SK-N-SH (cell line): ENCODE measurements around the gene DNAH1. TPM values are rescaled to one million over a fixed set of nuclear protein-coding genes. Genes with fewer than 3 reads are reported as not detected.

ENCODE experiments used
- CTCF ChIA-PET: fragments of 300-600, 350-600 bp; formaldehyde crosslinking; extraction: SDS; loops from one replicate; lab custom pipeline; 2021; lab: Yijun Ruan, JAX
- POLR2A ChIA-PET: fragments of 350-600 bp; sonication (Branson Sonifier 250); formaldehyde crosslinking; extraction: SDS; loops from one replicate; lab custom pipeline; 2020; ENCODE audit warnings: antibody characterized with exemption, inconsistent platforms; lab: Yijun Ruan, JAX
- DNase-seq: peaks from one replicate; pipeline ENCODE4 v3.0.0; 2012
- H2AFZ ChIP-seq: fragments of 200-600 bp; sonication (generic); 2 replicates; pipeline ENCODE4 v1.8.1; 2016; ENCODE audit warnings: antibody characterized with exemption, mild to moderate bottlenecking, low read depth
- H3F3A ChIP-seq: fragments of 200-600 bp; sonication (generic); replicated peaks from 2 replicates; pipeline ENCODE3; 2016; ENCODE audit warnings: antibody characterized with exemption, mild to moderate bottlenecking; ENCODE audit not compliant: insufficient read depth
- H3K27ac ChIP-seq, 2 experiments: fragments of 200-500 bp in 1 of 2; fragments of 200-600 bp in 1 of 2; sonication (Bioruptor generic) in 1 of 2; sonication (generic), shearing (Covaris generic) in 1 of 2; 2 replicates each; pipeline versions ENCODE4 v1.5.1 to v1.6.1; 2014 to 2016; ENCODE audit warnings: low read depth in 2 of 2, inconsistent platforms in 1 of 2, low read length in 1 of 2, mild to moderate bottlenecking in 1 of 2, mixed read lengths in 1 of 2
- H3K27me3 ChIP-seq: fragments of 200-600 bp; sonication (generic), shearing (Covaris generic); 2 replicates; pipeline ENCODE4 v1.6.1; 2016; ENCODE audit warnings: mixed run types; ENCODE audit not compliant: insufficient read depth
- H3K36me3 ChIP-seq, 2 experiments: fragments of 200-500 bp in 1 of 2; fragments of 200-600 bp in 1 of 2; sonication (Bioruptor generic) in 1 of 2; sonication (generic) in 1 of 2; replicated peaks in 1 of 2; 2 replicates each; pipeline versions ENCODE3 to v1.5.1; 2014 to 2016; ENCODE audit warnings: low read length in 1 of 2, mild to moderate bottlenecking in 1 of 2; ENCODE audit not compliant: insufficient read depth in 2 of 2, control insufficient read depth in 1 of 2
- H3K4me1 ChIP-seq, 2 experiments: fragments of 200-500 bp in 1 of 2; fragments of 200-600 bp in 1 of 2; sonication (Bioruptor generic) in 1 of 2; sonication (generic), shearing (Covaris generic) in 1 of 2; 2 replicates each; pipeline versions ENCODE4 v1.5.1 to v1.6.1; 2014 to 2016; ENCODE audit warnings: low read depth in 1 of 2, low read length in 1 of 2, mixed run types in 1 of 2; ENCODE audit not compliant: insufficient read depth in 2 of 2, control insufficient read depth in 1 of 2
- H3K4me2 ChIP-seq: fragments of 200-600 bp; sonication (generic), shearing (Covaris generic); 2 replicates; pipeline ENCODE4 v1.6.1; 2017; ENCODE audit warnings: mixed run types
- H3K4me3 ChIP-seq, 2 experiments: fragments of 200-500 bp in 1 of 2; fragments of 200-600 bp in 1 of 2; sonication (Bioruptor generic) in 1 of 2; sonication (generic), shearing (Covaris generic) in 1 of 2; 2 replicates each; pipeline versions ENCODE4 v1.5.1 to v1.8.1; 2014 to 2016; ENCODE audit warnings: low read depth in 2 of 2, inconsistent platforms in 1 of 2, low read length in 1 of 2, mild to moderate bottlenecking in 1 of 2, mixed read lengths in 1 of 2, moderate library complexity in 1 of 2
- H3K79me2 ChIP-seq: fragments of 200-600 bp; sonication (generic); 2 replicates; pipeline ENCODE4 v1.8.1; 2017; ENCODE audit warnings: mild to moderate bottlenecking; ENCODE audit not compliant: insufficient read depth
- H3K9ac ChIP-seq: fragments of 200-600 bp; sonication (generic); 2 replicates; pipeline ENCODE4 v1.6.1; 2017; ENCODE audit warnings: mixed run types
- H3K9me2 ChIP-seq: fragments of 200-600 bp; sonication (generic); 2 replicates; pipeline ENCODE4 v1.6.1; 2017; ENCODE audit warnings: mixed run types
- H3K9me3 ChIP-seq: fragments of 200-600 bp; sonication (generic); 2 replicates; pipeline ENCODE4 v1.6.1; 2017; ENCODE audit warnings: mixed run types, mild to moderate bottlenecking, moderate library complexity
- H4K20me1 ChIP-seq: fragments of 200-600 bp; sonication (generic); 2 replicates; pipeline ENCODE4 v1.6.1; 2017; ENCODE audit warnings: mild to moderate bottlenecking, mixed run types; ENCODE audit not compliant: insufficient read depth
- EP300 ChIP-seq, 2 experiments: IDR thresholded peaks; 2 replicates each; pipeline versions ENCODE4 v1.4.0 to v1.6.1; 2012; ENCODE audit warnings: borderline replicate concordance in 1 of 2, low read depth in 1 of 2, low read length in 1 of 2
- EZH2phosphoT487 ChIP-seq: fragments of 200-600 bp; sonication (generic); IDR thresholded peaks from 2 replicates; pipeline ENCODE4 v1.6.1; 2017; ENCODE audit warnings: low read depth, mixed run types, mild to moderate bottlenecking, antibody characterized with exemption, moderate library complexity, borderline replicate concordance
- FOSL2 ChIP-seq: IDR thresholded peaks from 2 replicates; pipeline ENCODE4 v1.4.0; 2012; ENCODE audit warnings: low read depth, mild to moderate bottlenecking, moderate library complexity, borderline replicate concordance
- GABPA ChIP-seq: IDR thresholded peaks from 2 replicates; pipeline ENCODE4 v1.4.0; 2012; ENCODE audit warnings: low read depth, mild to moderate bottlenecking
- IRF3 ChIP-seq: fragments of 150-350 bp; IDR thresholded peaks from 2 replicates; pipeline ENCODE4 v1.6.1; 2016; ENCODE audit warnings: mild to moderate bottlenecking, low read depth, low read length
- JUND ChIP-seq: IDR thresholded peaks from 2 replicates; pipeline ENCODE4 v1.4.0; 2012
- MEF2A ChIP-seq: IDR thresholded peaks from 2 replicates; pipeline ENCODE4 v1.4.0; 2012; ENCODE audit warnings: low read depth, borderline replicate concordance
- NFIC ChIP-seq: IDR thresholded peaks from 2 replicates; pipeline ENCODE4 v1.4.0; 2012; ENCODE audit warnings: borderline replicate concordance
- POLR2AphosphoS5 ChIP-seq: IDR thresholded peaks from 2 replicates; pipeline ENCODE4 v1.6.1; 2012; ENCODE audit warnings: low read depth, low read length
- RXRA ChIP-seq: IDR thresholded peaks from 2 replicates; pipeline ENCODE4 v1.4.0; 2012; ENCODE audit warnings: low read depth, mild to moderate bottlenecking, borderline replicate concordance
- TAF1 ChIP-seq: IDR thresholded peaks from 2 replicates; pipeline ENCODE4 v1.6.1; 2012; ENCODE audit warnings: low read depth, mild to moderate bottlenecking, low read length, moderate library complexity, borderline replicate concordance
- TCF12 ChIP-seq: IDR thresholded peaks from 2 replicates; pipeline ENCODE4 v1.4.0; 2012
- USF1 ChIP-seq: IDR thresholded peaks from 2 replicates; pipeline ENCODE4 v1.4.0; 2012; ENCODE audit warnings: low read depth, borderline replicate concordance
- USF2 ChIP-seq: fragments of 150-350 bp; IDR thresholded peaks from 2 replicates; pipeline ENCODE4 v1.6.1; 2017; ENCODE audit warnings: antibody characterized with exemption, low read length, low read depth, borderline replicate concordance
- ZBTB33 ChIP-seq: IDR thresholded peaks from 2 replicates; pipeline ENCODE4 v1.4.0; 2012; ENCODE audit warnings: low read depth, borderline replicate concordance
- WGBS: methylation state at CpG from one replicate; pipeline ENCODE4 v1.1.6; 2017; ENCODE audit warnings: low lambda C conversion rate; 5-methylcytosine and 5-hydroxymethylcytosine counted together
- polyA plus RNA-seq, 3 experiments: library from polyadenylated mRNA; depleted of rRNA; stranded (reverse); fragments of >200 nt; gene quantifications; 2 replicates each; pipeline ENCODE4 v1.2.3, GENCODE V29; 2012

DNAH1 gene
- polyA plus RNA-seq, 1 of the 3 experiments (the other 2 are of a cell fraction), result 5.1 TPM

GRCh38 chr3:52308308-52308707 lies 7.8 kb upstream of the DNAH1 start:
- H3K9ac ChIP-seq, result no peak overlapping the region
- H3K79me2 ChIP-seq, result no peaks in the 10 kb centered on the region
- H3K4me3 ChIP-seq, result no peak overlapping the region
- H3K27ac ChIP-seq, result peak overlapping the region in 1 of 2 experiments; percentile 98; a peak in 2 of 4 replicates
- CTCF ChIA-PET, result interaction anchor here (0.7 to 2.9 kb wide), 3 partner anchors 20 to 88 kb away, joined by 3 to 16 read pairs (median 3); no protein-coding TSS in a partner anchor
- no peaks in the 10 kb centered on the region for H4K20me1 ChIP-seq
- H2AFZ ChIP-seq, result no peak overlapping the region
- POLR2A ChIA-PET, result interaction anchor here (1.2 to 2.1 kb wide), 3 partner anchors 9 to 30 kb away, joined by 3 to 17 read pairs (median 4); partner anchors contain the start of genes GLYCTK and WDR82
- DNase-seq, result no peak
- TF ChIP-seq MEF2A (no peak), IRF3 (no peak), POLR2AphosphoS5 (no peak), USF1 (no peak)
- no peaks in the 10 kb centered on the region for H3F3A ChIP-seq
- H3K27me3 ChIP-seq, result no peaks in the 10 kb centered on the region
- no peak overlapping the region for H3K4me2 ChIP-seq
- no peaks in the 10 kb centered on the region for H3K36me3 ChIP-seq
- H3K4me1 ChIP-seq, result peaks cover 9 to 79% of the 10 kb centered on the region in 2 experiments; a peak in 3 of 4 replicates
- H3K9me3 ChIP-seq, result no peaks in the 10 kb centered on the region
- H3K9me2 ChIP-seq, result no peaks in the 10 kb centered on the region
- no CpG with 5 or more reads among the region's 1 CpG for WGBS

- ChIA-PET CTCF (interaction anchor here (0.9 to 2.9 kb wide), 4 partner anchors 11 to 315 kb away, joined by 3 to 25 read pairs (median 12); partner anchors contain the start of gene RPL29), POLR2A (interaction anchor here (1.0 to 1.5 kb wide), 2 partner anchors 13 to 33 kb away, joined by 3 to 7 read pairs; no protein-coding TSS in a partner anchor)
- H3K9me3 ChIP-seq, result no peaks in the 10 kb centered on the region
- no peak for DNase-seq
- TF ChIP-seq EZH2phosphoT487 (no peak), JUND (no peak), TCF12 (no peak), USF2 (no peak), ZBTB33 (no peak), EP300 (IDR thresholded peaks at IDR 0.05; ENCODE audit: borderline replicate concordance in 1 of 2, low read depth in 1 of 2, low read length in 1 of 2) (no peak), MEF2A (no peak), TAF1 (no peak), RXRA (no peak), USF1 (no peak), NFIC (no peak), GABPA (no peak), FOSL2 (no peak)
- H3K9me2 ChIP-seq, result no peaks in the 10 kb centered on the region
- no peaks in the 10 kb centered on the region for H3K27me3 ChIP-seq
- H4K20me1 ChIP-seq, result no peaks in the 10 kb centered on the region
- H3K4me1 ChIP-seq, result peaks cover 24 to 92% of the 10 kb centered on the region in 2 experiments
- H3K79me2 ChIP-seq, result no peaks in the 10 kb centered on the region
- H3K4me3 ChIP-seq, result no peak overlapping the region
- H3K36me3 ChIP-seq, result no peaks in the 10 kb centered on the region
- no peak overlapping the region for H2AFZ ChIP-seq
- H3F3A ChIP-seq, result no peaks in the 10 kb centered on the region
- peak overlapping the region in 1 of 2 experiments; percentile 97; a peak in 2 of 4 replicates for H3K27ac ChIP-seq
- H3K4me2 ChIP-seq, result no peak overlapping the region
- 70% methylated on average over 3 of the region's 9 CpGs for WGBS
- H3K9ac ChIP-seq, result no peak overlapping the region
These were observed 5.1 kb upstream of the DNAH1 start for GRCh38 chr3:52310861-52311575.
